ENCODE results near the gene TMEM269.
"Not testable (repeated sequence)": the region's sequence is repeated elsewhere in the genome, so short reads cannot be mapped to it uniquely, and the experiment has no call there.

The TMEM269 gene

DNA sequence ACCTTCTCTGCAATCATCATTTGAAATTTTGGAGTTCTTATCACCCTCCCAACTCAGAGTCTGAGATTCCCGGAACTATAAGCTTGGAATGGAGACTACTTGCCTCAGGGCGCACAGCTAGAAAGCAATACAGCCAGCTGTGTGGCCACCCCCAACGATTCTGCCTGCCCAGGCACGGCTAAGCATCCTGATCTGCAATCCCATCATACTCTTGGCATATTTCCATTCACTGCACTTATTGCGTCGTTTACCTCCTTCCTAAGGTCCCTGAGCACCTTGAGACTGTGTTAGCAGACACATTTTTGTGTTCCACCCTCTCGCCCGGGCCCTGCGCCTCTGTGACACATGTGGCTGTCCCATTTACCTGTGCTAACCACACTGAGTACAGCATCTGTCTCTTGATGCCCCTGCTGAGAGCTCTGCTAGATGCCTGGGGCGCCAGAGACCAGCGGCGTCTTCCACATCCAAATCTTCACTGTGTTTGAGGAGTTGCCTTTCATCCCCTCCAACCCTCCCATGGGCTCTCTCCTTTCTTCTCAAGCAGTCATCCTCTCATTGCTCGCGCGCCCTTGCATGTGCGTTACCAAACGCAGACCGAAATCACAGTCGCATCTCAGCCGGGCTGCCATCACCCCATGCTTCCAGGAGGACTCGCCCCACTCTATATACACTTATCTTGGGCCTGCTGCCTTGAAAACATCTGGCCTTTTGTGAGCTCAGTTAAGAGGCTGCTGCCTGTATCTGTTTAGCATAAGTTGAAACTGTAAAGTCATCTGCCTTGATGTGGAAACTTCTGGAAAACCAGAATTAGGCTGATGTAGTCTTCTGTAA lies 41.3 kb upstream of the TMEM269 start:
- Mint-ChIP-seq H3K27me3 (no peaks in the 10 kb centered on the region), H3K27ac (peak overlapping the region in 1 of 2 donors; percentile 62), H3K4me1 (peaks cover 5% of the 10 kb centered on the region), H3K4me3 (no peak overlapping the region), H3K9me3 (no peaks in the 10 kb centered on the region)
- no peak for DNase-seq
- no peak for ATAC-seq

DNA sequence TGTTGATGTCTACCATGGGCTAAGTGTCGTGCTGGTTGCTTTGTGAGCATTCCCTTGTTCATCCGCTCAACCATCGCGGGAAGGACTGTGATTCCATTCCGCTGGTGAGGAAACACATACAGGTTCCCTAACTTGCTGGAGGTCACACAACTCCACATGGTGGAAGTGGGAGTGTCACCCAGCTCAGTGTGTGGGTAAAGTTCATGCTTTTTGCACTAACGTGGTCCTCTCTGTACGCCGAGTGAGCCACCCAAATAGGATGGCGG lies 40.7 kb upstream of the TMEM269 start:
- Mint-ChIP-seq H3K9me3 (no peaks in the 10 kb centered on the region), H3K27me3 (no peaks in the 10 kb centered on the region), H3K4me3 (no peak overlapping the region)

DNA sequence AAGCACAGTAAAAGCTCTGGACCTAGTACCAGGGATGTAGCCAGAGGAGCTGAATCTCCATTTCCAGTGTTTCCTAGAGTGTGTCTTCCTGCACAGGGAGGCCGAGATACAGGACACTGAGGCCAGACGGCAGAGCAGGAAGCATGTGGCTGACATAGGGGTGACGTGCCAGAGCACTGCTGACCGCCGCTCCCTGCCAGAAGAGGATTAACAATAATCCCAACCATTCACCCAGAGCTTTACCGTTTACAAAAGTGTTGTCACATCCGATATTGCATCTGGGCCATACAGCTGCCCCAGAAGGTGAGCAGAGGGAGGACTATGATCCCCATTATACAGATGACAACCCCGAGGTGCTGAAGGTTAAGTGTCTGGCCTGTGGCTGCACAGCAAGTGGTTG lies 38.9 kb upstream of the TMEM269 start:
- no peak overlapping the region for H3K27ac Mint-ChIP-seq

More for the DNA sequence above, 40.7 kb upstream of the TMEM269 start:
- ATAC-seq (no peak), DNase-seq (no peak)
- no peak overlapping the region for H3K27ac Mint-ChIP-seq
- peaks cover 5% of the 10 kb centered on the region for H3K4me1 Mint-ChIP-seq

DNA sequence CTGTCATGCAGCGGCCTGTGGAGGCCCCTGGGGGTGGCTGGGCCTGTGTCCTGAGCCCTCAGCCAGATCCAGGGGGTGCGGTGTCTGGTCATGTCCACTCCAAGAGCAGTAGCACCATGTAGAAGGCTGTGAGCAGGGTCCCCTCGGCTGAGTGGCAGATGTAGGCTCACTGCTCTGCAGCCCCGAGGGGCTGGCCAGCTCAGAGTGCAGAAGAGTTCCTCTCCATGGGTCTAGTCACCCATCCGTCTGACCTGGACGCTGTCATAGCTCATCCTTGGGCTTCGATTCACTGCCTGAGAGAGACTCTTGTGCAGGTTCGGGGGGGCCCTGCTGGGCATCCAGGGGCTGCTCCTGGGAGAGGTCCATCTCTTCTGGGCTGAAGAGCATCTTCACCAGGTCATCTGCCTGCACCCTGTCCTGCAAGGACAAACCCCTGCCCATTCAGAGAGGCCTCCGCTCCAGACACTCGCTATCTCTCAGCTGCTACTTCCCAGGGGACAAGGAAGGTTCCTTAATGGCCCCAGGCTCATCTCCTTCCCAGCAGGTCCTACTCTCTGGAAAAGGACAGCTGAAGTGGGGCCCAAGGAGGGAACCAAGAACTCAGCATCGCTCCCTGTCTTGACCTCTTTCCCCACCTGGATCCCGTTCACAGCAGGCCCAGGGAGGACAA lies 38.2 kb upstream of the TMEM269 start:
- H3K4me3 Mint-ChIP-seq, result no peak overlapping the region
- no peaks in the 10 kb centered on the region for H3K27me3 Mint-ChIP-seq
- peaks cover 0 to 1% of the 10 kb centered on the region in 2 donors for H3K9me3 Mint-ChIP-seq
- H3K4me1 Mint-ChIP-seq, result peaks cover 5% of the 10 kb centered on the region
- no peak for ATAC-seq
- DNase-seq, result no peak
- H3K27ac Mint-ChIP-seq, result no peak overlapping the region

More for the DNA sequence above, 38.9 kb upstream of the TMEM269 start:
- ATAC-seq (no peak), DNase-seq (no peak)
- Mint-ChIP-seq H3K9me3 (no peaks in the 10 kb centered on the region), H3K4me1 (peaks cover 5% of the 10 kb centered on the region), H3K27me3 (no peaks in the 10 kb centered on the region), H3K4me3 (no peak overlapping the region)

DNA sequence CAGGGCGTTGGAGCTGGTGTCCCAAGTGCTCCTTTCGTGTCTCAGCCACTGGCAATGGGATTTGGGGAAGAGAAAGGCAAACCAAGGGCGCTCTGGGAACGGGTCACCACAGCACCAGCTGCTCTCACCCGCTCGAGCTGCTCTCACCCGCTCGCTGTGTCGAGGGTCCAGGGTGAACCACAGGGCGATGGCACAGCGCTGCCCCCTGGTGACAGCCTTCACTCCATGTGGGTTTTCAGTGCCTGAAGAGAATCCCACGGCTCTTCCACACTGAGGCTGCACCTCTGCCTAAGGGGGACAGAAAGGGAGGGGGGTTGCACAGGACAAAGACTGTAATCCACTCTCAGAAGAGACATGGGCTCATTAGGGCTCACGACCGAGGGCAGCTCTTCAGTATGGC lies 37.7 kb upstream of the TMEM269 start:
- peak; percentile 19 to 29 for DNase-seq
- ATAC-seq, result no peak
- Mint-ChIP-seq H3K4me1 (peaks cover 5% of the 10 kb centered on the region), H3K9me3 (peaks cover 0 to 5% of the 10 kb centered on the region in 2 donors), H3K27ac (no peak overlapping the region), H3K4me3 (no peak overlapping the region), H3K27me3 (no peaks in the 10 kb centered on the region)

DNA sequence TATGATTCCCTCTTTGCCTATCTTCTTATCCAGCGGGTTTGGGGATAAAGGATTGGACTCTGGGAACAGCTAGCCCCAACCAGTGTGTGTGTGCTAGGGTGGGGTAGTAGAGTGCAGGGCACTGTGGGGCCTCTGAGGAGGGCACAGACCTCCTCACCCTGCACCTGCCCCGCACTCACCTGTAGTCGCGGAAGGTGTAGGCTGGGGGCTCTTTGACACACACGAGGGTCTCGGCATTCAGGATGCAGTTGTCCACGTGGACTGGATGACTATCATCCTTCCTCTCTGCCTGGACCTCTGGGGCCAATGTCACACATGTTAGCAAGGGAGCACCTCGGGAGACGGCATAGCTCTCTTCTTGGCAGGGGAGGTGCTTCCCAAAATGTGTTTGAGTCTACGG lies 36.8 kb upstream of the TMEM269 start:
- Mint-ChIP-seq H3K27ac (peak overlapping the region; percentile 59 to 78), H3K9me3 (peaks cover 0 to 5% of the 10 kb centered on the region in 2 donors), H3K27me3 (no peaks in the 10 kb centered on the region), H3K4me1 (peaks cover 5% of the 10 kb centered on the region), H3K4me3 (no peak overlapping the region)
- DNase-seq (no peak), ATAC-seq (no peak)

DNA sequence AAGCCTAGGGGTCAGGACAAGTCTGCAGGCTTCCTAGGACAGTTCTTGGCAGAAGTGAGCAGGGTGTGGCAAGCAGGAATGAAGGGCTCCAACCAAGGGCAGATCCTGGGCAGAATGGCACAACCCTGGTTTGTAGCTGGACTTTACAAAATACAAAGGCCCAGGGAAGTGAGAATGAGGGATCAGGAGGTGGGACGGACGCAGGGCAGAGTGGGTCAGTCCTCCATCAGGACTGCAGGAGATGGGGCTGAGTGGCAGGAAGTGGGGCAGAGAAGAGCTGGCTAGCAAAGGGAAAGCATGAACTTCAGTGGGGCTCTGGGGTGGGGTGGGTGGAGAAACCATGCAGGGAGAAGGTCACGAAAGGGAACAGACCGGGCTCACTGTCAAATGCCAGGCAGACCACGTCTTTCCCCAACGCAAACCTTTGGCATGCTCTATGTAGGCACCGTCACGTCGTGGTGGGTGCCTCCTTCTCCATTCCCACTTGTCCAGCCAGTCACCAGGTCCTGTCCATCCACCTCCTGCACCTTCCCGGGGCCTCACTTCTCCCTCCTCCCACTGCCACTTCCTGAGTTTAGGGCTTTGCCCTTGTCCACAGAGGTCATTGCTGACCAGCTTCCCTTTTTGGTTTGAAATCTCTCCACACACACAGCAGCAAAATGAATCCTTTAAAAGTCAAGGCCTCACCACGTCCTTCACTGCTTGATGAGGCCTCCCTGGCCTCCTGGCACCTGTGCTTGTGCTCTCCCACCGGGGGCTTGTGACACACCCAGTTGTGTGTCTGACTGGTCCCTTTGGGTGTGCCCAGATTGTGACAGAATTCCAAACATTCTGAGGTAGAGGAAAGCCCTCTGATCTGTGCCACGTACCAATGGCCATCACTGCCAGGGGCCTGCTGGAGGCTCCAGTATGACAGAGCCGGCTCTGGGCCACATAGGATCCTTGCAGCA lies 36.1 kb upstream of the TMEM269 start:
- peaks cover 5% of the 10 kb centered on the region for H3K4me1 Mint-ChIP-seq
- peak overlapping the region; percentile 6 to 20 for H3K27ac Mint-ChIP-seq
- no peak for ATAC-seq

DNA sequence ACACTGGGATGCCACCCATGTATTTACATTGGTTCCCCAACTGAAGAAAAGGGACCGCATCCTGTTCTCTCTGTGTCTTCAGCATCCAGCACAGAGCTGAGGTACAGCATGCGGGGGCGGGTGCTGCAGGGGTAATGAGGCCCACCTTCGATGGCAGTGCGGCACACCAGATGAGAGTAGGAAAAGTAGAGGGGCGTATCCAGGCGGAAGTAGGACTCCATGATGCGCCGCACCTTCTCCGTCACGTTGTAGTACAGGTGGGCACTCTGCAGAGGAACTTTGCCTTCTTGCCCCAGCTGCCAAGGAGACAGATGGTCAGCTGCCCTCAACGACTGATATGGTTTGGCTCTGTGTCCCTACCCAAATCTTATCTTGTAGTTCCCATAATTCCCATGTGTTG lies 34.8 kb upstream of the TMEM269 start:
- ATAC-seq, result no peak
- no peak overlapping the region for H3K27ac Mint-ChIP-seq
- no peak overlapping the region for H3K4me3 Mint-ChIP-seq
- H3K9me3 Mint-ChIP-seq, result peaks cover 0 to 5% of the 10 kb centered on the region in 2 donors
- no peaks in the 10 kb centered on the region for H3K27me3 Mint-ChIP-seq
- H3K4me1 Mint-ChIP-seq, result peaks cover 5% of the 10 kb centered on the region
- DNase-seq, result no peak

More for the DNA sequence above, 36.1 kb upstream of the TMEM269 start:
- Mint-ChIP-seq H3K9me3 (peaks cover 0 to 5% of the 10 kb centered on the region in 2 donors), H3K27me3 (no peaks in the 10 kb centered on the region), H3K4me3 (no peak overlapping the region)
- no peak for DNase-seq

DNA sequence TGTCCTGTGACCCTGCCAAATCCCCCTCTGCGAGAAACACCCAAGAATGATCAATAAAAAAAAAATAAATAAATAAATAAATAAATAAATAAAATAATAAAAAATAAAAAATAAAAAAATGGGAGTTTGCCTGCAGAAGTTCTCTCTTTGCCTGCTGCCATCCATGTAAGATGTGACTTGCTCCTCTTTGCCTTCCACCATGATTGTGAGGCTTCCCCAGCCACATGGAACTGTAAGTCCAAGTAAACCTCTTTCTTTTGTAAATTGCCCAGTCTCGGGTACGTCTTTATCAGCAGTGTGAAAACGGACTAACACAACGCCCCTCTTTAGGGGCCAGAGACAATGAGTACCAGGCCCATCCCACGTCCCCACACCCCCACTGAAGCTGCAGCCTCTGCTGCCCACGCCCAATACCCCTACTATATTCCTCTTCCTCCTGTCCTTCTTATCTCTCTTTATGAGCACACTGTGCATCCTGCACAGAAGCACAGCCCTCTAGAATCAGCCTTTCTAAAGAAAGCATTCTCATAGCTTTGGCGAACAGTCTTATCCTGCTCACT lies 33.2 kb upstream of the TMEM269 start:
- H3K4me1 Mint-ChIP-seq, H3K4me3 Mint-ChIP-seq, ATAC-seq, H3K9me3 Mint-ChIP-seq, H3K27me3 Mint-ChIP-seq, DNase-seq: not testable (repeated sequence)
- H3K27ac Mint-ChIP-seq, result peak overlapping the region in 1 of 2 donors; percentile 7

DNA sequence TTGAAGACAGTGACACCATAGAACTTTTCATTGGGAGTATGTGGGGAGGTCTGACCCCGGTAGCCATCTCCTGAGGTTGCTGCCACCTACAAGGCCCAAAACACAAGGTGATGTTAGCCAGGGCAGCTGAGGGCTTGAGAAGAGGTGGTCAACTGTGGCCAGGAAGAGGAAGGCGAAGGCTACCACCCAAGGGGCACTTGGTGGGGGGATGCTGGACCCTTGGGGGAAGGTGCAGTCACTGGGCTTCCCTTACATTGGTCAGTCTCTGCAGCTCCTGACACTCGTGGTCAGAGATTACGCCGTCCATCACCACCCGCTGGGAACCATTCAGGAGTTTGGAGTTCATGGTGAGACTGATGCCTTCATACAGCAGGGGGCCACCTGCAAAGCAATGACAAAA lies 32.5 kb upstream of the TMEM269 start:
- DNase-seq, result no peak
- Mint-ChIP-seq H3K27me3 (no peaks in the 10 kb centered on the region), H3K27ac (no peak overlapping the region), H3K9me3 (peaks cover 0 to 5% of the 10 kb centered on the region in 2 donors), H3K4me1 (peaks cover 5% of the 10 kb centered on the region), H3K4me3 (no peak overlapping the region)
- ATAC-seq, result no peak

DNA sequence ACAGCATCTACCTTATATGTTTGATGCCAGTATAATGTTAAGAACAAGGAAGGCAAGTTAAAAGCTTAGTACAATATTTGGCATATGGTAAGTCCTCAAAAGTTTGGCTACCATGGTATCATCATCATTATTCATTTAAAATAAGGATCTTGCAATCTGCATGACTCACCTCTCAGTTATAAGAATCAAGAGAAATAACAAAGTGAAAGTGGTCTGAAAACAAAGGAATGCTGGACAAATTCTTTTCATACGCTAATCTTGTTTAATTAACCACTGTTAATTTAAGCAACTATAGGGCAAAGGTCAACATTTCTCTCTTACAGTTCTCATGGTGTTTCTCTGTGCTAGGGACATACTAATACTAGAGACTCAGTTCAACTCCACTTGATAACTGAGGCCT lies 31.7 kb upstream of the TMEM269 start:
- ATAC-seq, result no peak
- Mint-ChIP-seq H3K27me3 (no peaks in the 10 kb centered on the region), H3K9me3 (peaks cover 0 to 5% of the 10 kb centered on the region in 2 donors), H3K4me1 (peaks cover 2% of the 10 kb centered on the region), H3K4me3 (no peak overlapping the region), H3K27ac (no peak overlapping the region)
- no peak for DNase-seq

DNA sequence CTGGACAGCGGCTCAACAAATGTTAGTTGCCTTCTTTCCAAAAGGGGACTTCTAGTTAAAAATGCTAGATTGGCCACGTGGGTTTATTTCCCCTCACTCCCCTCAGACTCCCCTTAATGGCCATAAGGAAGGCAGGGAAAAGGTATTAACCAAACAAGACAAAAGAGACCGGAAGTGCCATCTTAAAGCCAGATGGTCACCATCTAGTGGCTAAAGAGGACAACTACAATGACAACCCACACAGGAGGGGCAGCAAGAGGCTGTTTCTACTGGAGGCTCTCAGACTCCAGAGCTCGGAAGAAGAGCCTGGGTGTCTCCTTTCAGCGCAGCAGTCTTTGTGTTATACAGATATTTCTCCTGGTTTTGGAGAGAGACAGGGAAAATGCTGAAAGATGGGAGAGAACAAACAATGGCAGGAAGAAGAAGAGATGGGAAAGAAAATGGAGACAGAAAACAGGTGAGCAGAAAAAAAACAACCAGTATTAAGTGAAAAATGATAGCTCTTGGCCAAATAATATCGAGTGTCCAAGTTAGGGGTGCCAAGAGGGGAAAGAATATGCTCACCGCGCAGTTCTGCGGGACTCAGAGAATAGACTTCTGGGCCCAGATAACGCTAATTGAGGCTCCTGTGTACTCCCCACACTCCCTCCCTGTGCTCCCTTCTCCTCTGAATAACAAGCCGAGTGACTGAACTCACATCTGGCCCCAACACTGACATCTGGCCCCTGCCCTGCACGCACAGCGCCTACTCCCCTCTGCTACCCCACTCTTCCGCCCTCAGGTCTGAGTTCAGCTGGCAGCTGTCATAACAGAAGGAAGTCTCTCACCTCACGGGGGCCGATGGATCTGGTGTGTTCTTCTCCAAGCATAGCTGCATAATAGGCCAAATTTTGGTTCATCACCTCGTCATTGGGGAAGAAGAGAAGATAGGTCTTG lies 27.6 kb upstream of the TMEM269 start:
- no peaks in the 10 kb centered on the region for H3K27me3 Mint-ChIP-seq
- H3K9me3 Mint-ChIP-seq, result no peaks in the 10 kb centered on the region
- peak; percentile 49 for ATAC-seq
- peaks cover 3% of the 10 kb centered on the region for H3K4me1 Mint-ChIP-seq
- DNase-seq, result no peak
- H3K27ac Mint-ChIP-seq, result peak overlapping the region in 1 of 2 donors; percentile 48
- no peak overlapping the region for H3K4me3 Mint-ChIP-seq

DNA sequence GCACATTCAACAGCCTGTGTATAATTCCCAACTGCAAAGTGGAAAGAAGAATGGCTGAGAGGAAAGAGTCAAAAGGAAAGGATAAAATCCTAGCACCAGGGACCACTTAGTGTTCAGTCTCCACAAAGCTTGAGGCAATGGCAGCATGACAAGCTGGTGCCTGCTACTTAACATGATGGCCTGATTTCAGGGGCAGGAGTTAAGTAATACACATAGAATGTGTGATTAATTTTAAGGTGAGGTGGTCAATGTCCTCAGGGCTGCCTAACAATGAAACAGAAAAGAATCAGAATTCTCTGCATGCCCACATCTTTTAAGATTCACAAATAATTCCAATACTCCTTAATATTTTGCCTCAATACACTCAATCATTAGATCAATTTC lies 26.9 kb upstream of the TMEM269 start:
- ATAC-seq (no peak), DNase-seq (no peak)
- Mint-ChIP-seq H3K27ac (no peak overlapping the region), H3K9me3 (no peaks in the 10 kb centered on the region), H3K27me3 (no peaks in the 10 kb centered on the region), H3K4me1 (peaks cover 9% of the 10 kb centered on the region), H3K4me3 (no peak overlapping the region)

DNA sequence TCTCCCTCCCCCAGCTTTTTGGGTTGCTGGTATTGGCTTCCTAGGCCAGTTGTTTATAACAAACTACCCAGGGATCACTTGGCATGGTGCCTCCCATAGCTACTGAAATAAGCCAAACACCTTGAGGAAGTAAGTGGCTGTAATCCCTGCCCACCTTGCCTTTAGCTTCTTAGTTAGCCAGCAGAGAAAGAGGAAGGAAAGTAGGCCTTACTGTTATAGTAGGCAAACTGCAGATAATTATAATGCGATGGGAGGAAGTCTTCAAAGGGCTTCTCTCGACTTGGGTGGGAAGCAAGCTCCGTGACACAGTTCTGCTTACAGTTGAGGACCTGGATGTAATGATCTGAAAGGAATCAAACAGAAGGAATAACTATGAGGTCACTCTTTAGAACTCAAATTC lies 26.1 kb upstream of the TMEM269 start:
- DNase-seq, result no peak
- no peaks in the 10 kb centered on the region for H3K27me3 Mint-ChIP-seq
- peaks cover 9% of the 10 kb centered on the region for H3K4me1 Mint-ChIP-seq
- no peak for ATAC-seq
- H3K4me3 Mint-ChIP-seq, result no peak overlapping the region
- H3K9me3 Mint-ChIP-seq, result no peaks in the 10 kb centered on the region
- no peak overlapping the region for H3K27ac Mint-ChIP-seq
